GM18519 (cell line): ENCODE data around the gene SHC2.
"Not testable (repeated sequence)": the region's sequence is repeated elsewhere in the genome, so short reads cannot be mapped to it uniquely, and the experiment has no call there.

Experiments used
- ATAC-seq: cut with Tn5 transposase; IDR thresholded peaks from one replicate; pipeline ENCODE4 v1.9.1; 2021; ENCODE audit warnings: mild to moderate bottlenecking, moderate library complexity; ENCODE audit not compliant: unreplicated experiment, low FRiP score

Gene SHC2

DNA sequence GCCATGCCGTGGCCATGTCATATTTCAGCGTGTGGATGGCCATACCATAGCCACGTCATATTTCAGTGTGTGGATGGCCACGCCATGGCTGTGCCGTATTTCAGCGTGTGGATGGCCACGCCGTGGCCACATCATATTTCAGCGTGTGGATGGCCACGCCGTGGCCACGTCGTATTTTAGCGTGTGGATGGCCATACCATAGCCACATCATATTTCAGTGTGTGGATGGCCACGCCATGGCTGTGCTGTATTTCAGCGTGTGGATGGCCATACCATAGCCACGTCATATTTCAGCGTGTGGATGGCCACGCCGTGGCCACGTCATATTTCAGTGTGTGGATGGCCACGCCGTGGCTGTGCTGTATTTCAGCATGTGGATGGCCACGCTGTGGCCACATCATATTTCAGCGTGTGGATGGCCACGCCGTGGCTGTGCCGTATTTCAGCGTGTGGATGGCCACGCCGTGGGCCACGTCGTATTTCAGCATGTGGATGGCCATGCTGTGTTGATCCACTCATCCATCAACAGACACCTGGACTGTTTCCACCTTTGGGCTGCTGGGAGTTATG, 9.8 kb downstream of the SHC2 start:
- not testable (repeated sequence) for ATAC-seq

DNA sequence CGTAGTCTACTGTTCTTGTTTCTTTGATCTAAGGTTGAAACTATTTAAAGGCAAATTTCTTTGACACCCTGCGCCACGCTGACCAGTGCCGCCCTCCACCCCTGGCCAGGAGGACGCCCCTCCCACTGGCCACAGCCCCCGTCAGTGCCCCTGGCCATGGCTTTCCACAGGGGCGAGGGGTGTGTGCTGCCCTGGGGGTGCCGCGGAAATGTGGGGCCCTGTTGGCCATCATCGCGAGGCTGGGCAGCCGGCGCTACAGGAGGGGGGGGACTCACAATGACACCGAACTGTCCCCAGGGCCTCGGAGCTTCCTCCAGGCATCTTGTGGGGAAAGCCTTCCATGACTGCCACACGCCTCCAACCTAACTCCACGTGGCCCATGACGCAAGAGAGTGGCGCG, 10.9 kb downstream of the SHC2 start:
- no peak for ATAC-seq

DNA sequence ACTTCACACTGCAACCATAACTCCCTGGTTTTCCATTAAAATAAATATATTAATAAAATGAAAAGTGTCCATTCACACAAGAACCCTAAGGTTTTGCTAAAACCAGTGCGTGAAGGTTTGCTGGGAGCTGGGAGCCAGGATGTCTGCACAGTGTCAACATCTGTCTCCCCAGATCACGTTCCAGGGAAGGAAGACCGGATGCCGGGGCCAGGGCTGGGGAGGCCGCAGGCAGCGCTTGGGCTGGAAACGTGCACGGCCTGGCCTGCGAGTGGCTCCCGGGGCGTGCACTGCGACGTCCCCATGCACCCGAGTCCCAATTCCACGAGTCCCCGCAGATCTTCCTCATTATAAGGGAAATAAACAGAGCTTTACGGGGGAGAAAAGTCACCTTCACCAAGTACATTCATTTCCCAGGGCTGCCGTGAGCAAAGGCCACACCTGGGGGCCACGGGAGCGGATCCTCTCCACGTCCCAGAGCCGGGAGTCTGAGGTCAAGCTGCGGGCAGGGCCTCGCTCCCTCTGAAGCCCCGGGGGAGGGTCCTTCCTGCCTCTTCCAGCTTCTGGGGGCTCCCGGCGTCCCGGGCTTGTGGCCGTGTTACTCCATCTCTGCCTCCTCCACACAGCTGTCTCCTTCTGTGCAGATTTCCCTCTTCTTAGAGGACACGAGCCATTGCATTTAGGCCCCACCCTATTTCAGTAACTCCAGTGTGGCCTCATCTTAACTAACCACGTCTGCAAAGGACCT, 12.8 kb downstream of the SHC2 start:
- no peak for ATAC-seq

DNA sequence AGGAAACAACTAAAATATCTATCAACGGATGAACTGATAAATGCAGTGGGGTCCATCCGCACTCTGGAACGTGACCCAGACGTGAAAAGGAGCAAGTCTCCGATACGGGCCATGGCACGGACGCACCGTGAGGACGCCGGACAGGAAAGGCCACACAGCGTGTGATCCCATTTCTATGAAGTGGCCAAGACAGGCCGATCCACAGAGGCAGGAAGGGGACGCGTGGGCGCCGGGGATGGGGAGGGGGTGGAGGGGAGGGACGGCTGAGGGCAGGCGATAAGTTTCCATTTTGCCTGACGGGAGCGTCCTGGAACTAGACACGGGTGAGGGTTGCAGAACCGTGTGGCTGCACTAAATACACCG, 13.8 kb downstream of the SHC2 start:
- ATAC-seq: no peak

DNA sequence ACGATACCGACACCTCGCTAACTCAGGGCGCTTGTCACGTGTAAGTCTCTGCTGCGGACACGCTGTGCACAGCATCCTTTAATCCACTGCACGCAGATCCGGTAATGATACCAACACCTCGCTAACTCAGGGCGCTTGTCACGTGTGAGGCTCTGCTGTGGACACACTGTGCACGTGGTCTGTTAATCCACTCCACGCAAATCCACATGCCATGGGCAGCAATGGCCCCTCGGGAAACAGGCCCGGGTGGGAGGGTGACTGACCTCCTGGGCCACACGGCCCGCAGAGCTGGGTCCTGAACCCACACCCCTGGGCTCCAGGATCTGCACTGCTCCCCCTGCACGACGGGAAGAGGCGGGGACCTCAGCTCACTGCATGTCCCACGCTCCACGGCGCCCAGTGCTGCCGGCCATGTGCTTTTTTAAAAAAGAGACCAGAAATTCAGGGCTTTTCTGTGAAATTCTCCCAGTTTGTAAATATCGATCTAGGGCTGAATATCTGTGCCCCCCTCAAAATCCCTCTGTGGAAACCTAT, 16.1 kb downstream of the SHC2 start:
- no peak for ATAC-seq

DNA sequence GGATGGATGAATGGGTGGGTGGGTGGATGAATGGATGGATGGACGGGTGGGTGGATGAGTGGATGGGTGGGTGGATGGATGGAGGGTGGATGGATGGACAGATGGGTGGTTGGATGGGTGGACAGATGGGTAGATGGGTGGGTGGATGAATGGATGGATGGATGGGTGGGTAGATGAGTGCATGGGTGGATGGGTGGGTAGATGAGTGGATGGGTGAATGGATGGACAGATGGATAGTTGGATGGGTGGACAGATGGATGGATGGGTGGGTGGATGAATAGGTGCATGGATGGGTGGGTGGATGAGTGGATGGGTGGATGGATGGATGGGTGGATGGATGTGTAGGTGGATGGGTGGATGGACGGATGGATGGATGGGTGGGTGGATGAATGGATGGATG, 17.8 kb downstream of the SHC2 start:
- no peak for ATAC-seq

DNA sequence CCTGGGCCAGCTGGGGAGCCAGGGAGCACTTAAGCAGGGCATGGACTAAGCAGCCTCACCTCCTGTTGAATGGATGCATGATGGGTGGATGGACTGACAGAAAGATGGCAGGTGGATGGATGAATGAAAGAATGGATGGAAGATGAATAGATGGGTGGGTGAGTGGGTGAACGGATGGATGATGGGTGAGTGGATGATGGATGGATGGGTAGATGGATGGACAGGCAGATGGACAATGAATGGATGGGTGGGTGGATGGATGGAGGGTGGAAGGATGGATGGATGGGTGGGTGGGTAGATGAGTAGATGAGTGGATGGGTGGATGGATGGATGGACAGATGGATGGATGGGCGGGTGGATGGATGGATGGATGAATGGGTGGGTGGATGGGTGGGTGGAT, 18.7 kb downstream of the SHC2 start:
- no peak for ATAC-seq

DNA sequence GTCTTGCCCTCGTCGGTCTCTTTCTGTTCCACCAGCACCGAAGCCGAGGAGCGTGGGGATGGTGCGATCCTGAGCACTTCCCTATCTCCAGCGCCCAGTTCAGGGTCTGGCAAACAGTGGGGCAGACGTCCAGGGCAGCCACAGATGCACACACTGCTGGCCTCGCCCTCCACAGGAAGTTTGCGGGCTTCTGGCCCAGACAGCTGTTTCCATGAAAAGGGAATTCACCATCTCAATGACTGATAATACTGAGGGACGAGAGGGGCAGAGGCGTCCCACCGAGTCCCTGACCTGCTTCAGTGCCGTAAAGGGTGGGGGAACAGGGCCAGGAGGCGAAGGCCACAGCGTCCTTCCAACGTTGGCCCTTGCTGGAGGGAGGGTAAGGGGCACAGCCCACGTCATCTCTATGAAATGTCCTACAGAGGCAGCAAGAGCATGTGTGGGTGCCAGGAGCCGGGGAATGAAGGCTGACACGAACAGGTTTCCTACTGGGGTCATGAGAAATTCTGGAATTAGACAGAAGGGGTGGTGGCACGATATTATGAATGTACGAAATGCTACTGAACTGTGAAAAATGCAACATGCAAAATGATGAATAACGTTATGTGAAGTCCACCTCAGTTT, 19.5 kb downstream of the SHC2 start:
- no peak for ATAC-seq

DNA sequence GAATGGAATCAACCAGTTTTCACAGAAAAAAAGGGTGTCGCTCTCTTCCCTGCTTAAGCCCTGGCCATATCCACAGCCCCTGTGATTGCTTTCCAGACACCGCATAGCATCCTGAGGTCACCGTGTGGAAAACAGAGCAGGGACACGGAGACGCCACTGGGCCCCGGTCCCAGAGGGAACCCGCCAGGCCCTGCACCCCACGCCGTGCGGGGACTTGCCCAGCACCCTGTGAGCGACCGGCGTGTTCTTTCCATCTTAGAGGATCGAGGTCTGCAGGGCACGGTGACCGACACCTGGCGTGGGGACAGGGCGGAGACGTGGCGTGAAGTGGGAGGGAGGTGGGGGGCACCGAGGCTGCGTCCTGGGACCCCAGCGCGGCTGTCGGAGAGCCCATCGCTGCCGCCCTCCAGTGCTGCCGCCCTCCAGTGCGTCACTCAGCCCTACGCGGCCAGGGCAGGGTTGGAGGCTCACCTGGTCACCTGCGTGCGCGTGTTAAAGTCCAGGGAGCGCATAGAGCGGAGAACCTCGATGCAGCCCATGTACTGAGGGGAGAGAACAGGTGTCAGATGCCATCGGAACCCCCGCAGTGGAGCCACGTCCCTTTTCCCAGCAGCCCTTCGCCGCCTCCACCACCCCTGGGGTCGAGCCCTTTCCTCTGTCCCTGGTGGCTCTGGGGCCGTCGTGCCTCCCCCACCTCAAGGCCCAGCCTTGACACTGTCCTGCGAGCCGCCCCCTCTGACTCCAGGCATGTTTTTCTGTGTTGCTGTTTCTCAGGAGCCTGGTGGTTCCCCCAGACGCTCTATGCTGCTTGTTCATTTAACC, 20.2 kb downstream of the SHC2 start:
- ATAC-seq: no peak

DNA sequence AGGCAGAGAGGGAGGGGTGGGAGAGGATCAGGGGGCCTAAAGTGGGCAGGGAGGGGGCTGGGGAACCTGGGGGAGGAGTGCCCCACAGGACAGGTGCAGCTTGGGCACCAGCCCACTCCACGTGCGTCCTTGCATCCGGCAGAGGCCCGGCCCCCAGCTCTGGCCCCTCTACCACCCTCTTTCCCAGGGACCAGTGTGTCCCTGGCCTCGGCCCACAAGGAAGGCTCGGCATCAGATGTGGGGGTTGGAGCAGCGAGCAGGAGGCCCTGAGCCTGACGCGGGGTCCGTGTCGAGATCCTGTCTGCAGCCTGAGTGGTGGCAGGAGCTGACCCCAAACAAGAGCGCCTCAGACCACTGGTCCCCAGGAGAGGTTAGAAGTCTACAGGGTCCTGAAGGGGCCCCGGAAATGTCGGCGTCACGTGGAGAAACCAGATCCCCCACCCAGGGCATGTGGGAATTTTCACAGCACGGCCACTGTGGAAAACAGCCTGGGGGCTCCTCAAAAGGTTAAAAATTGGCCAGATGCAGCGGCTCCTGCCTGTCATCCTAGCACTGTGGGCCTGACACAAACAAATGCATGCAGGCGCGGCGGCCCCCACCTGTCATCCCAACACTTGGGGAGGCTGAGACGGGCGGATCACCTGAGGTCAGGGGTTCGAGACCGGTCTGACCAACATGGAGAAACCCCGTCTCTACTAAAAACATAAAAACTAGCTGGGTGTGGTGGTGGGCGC, 21.5 kb downstream of the SHC2 start:
- ATAC-seq: no peak

DNA sequence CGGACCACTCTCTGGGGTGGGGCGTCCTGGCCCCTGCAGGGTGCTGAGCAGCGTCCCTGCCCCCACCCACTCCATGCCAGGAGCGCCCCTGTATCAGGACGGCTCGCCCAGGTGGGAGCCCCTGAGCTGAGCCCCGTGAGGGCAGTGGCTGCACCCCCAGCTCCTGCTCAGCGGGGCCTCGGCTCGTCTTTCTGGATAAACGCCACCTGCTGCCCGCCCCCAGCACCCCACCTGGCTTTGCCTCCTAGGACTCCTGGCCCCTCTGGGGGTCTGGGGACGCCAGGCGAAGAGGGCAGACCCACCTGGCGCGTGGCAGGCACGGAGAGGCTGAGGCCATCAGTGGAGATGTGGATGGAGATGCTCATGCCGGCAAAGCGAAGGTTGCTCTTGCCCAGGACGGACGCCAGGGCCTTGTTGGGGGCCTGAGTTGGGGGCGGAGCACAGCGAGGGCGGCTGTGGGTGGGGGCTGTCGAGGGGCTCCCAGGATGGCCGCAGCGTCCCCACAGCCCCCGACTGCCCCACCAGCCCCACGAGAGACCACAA, 22.3 kb downstream of the SHC2 start:
- no peak for ATAC-seq

DNA sequence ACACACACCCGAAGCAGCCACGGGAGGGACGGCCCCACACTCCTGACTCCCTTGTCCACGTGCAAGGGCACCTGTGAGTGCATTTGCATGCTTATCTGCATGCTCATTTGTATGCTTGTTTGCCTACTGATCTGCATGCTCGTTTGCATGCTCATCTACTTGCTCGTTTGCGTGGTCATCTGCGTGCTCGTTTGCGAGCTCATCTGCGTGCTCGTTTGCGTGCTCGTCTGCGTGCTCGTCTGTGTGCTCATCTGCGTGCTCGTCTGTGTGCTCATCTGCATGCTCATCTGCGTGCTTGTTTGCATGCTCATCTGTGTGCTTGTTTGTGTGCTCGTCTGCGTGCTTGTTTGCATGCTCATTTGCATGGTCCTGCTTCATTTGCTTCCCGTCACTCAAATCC, 23.8 kb downstream of the SHC2 start:
- no peak for ATAC-seq

DNA sequence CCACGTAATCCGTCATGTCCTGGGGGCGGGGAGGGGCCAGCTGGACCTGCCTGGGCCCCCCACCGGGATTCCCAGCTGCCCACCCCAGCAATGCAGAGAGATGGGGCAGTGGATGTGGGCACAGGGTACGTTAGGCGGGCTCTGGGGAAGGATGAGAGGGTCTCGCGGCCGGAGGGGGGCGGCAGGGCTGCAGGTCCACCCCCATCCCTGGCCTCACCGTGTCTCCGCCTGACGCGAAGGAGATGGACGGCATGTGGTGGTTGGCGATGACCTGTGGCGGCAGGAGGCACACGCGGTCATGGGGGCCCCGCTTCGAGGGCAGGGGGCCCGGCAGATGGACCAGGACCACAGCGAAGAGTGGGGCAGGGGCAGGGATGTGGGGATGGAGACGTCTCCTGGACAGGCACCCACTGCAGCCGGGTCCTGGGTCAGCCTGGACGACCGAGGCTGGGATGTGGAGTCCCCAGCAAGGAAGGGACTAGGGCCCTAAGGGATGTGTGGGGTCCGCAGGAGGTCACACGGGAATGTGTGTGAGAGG, 24.4 kb downstream of the SHC2 start:
- no peak for ATAC-seq

DNA sequence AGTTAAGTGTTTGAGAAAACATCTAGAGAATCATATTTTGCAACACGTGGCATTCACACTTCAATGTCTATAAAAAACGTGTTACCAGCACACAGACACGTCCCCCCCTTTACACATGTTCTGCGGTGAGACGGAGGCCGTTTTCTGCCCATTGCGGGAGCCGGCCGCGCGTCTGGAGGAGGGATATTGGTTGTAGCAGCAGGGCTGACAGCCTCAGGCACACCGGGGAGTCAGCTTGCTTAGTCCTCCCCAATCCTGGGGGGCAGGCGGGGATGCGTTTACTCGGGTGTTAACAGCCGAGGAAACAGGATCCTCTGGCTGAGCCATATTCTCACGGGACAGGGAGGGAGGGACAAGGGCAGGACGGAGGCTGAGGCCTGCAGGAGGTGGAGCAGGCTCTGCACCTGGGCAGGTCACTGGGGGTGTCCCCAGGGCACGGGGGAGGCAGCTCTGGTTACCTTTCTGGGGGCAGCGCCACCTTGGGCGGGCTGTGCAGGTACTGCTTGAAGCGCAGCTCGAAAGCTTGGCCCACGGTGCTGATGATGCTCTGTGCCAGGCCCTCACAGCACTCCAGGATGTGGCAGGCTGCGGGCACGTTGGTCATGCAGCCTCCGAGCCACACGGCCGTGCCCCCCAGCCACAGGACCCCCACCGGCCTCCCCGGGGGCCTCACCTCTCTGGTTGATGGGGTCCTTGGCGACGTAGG, 25.0 kb downstream of the SHC2 start:
- ATAC-seq: no peak

DNA sequence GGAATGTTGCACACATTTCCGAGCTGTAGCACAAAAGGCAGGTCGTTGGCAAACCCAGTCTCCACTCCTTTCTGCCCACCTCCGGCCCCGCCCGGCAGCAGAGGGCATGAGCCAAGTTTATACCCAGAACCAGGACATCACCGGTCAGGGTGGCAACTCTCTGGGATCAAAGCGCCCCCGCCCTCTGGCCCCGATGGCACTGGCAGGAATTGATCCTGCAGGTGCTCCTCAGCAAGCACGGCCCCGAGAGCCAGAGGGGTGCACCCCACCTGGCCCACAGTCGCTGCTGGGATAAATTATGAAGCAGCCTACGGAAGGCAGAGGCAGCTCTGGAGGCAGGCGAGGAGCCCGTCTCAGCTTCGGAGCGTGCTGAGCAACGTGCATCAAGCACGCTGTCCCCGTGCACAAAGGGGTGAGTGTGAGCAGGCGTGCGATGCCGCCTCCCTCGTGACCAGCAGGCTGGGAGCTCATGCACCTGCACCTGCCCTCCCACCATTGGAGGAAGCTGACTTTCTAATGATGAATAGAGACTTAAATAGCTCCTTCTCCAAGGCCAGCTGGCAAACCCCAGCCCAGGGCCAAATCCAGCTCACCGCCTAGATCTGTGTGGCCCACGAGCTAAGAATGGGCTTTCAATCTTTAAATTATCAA, 25.7 kb downstream of the SHC2 start:
- ATAC-seq: no peak

DNA sequence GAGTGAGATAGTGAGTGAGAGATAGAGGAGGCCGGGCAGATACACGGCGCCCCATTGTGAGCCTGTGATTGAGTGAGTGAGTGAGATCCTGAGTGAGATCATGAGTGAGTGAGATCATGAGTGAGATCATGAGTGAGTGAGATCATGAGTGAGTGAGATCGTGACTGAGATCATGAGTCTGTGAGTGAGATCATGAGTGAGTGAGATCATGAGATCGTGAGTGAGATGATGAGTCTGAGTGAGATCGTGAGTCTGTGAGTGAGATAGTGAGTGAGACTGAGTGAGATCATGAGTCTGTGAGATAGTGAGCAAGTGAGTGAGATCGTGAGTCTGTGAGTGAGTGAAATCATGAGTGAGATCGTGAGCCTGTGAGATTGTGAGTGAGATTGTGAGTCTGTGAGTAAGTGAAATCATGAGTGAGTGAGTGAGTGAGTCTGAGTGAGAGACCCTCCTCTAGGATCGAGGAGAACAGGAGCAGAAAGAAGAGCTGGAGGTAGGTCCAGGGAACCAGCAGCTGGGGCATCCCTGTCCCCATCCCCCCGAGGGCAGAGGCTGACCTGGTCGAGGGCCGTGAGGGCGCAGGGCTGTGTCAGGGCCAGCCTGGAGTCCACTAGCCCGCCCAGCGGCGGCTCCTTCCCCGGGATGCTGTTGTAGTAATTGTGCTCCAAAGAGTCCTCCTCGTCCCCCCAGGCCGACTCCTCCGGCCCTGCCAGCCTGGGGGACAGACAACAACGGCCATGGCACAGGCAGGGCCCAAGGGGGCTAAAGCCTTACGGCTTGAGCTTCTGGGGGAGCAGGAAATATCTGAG, 26.5 kb downstream of the SHC2 start:
- no peak for ATAC-seq

DNA sequence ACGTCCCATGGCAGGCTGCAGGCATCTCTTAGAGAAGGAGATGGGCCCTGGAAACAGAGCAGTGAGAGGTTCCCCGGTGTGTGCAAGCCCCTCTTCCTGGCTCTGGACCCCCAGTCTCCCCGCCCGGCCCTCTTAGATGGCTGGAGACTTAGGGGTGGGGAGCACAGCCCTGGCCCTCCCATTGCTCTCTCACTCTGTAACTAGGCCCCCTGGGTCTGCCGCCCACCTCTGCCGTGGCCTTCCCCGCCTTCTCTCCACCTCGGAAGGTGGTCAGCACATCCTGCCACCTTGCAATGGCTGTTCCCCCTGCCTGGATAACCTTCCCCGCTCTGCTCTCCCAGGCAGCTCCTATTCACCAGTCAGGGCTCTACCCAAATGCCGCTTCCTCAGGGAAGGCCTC, 30.1 kb downstream of the SHC2 start:
- no peak for ATAC-seq

DNA sequence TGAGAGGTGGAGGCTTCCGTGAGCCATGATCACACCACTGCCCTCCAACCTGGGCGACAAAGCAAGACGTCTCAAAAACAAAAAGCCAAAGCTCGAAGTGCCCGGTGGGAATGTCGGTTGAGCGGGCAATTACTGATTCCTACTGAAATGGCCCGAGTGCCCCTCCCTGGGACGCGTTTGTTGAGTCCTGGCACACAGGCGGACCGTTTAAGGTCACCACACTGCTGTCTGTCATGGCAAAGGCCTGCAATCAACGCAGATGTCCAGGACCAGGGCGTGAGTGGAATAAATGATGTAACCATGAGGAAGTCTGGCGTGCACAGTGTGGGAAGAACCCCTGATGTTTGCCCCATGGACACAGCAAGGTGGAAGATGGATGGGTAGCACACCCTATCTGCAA, 32.7 kb downstream of the SHC2 start:
- ATAC-seq: no peak
